Measurements from ENCODE around the gene TMEM8B.

DNA sequence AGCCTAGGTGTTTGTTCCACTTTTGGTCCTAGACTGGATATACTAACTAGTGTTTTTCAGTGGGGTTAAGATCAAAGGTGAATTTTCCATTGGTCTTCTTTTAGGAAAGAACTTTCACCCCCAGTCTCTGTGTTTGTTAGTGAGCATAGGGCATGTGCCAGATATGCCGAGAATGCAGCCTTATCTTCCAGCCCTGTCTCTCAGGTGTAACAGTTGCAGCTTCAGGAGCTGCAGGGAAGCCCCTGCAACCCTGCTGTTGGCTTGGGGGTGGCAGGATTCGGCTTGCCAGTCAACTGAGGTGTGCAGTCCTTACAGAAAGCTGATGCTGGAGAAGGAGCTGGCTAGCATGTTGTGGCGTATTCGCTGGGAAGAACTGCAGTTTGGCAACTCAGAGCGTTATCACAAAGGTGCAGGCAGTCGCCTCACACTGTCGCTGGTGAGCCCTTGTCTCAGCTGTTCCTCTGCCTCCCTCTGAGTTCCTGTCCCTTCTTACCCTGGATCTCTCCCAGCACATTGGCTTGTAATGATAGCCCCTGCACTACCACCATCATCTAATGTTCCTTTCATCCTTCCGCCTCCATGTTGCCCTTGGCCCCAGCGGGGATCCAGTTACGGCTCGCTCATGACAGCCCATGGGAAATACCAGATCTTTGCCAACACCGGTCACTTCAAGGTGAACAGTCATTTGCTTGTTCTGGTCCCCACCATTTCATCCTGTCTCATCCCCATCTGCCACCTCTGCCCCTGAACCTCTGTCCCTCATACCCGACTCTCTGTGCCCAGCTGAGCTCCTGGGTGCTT lies 27.5 kb upstream of the TMEM8B start:
- TF ChIP-seq, protein P1, sequence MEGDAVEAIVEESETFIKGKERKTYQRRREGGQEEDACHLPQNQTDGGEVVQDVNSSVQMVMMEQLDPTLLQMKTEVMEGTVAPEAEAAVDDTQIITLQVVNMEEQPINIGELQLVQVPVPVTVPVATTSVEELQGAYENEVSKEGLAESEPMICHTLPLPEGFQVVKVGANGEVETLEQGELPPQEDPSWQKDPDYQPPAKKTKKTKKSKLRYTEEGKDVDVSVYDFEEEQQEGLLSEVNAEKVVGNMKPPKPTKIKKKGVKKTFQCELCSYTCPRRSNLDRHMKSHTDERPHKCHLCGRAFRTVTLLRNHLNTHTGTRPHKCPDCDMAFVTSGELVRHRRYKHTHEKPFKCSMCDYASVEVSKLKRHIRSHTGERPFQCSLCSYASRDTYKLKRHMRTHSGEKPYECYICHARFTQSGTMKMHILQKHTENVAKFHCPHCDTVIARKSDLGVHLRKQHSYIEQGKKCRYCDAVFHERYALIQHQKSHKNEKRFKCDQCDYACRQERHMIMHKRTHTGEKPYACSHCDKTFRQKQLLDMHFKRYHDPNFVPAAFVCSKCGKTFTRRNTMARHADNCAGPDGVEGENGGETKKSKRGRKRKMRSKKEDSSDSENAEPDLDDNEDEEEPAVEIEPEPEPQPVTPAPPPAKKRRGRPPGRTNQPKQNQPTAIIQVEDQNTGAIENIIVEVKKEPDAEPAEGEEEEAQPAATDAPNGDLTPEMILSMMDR (IDR thresholded peaks at IDR 0.05) = no peak
- TF ChIP-seq EZH2 (IDR thresholded peaks at IDR 0.05; ENCODE audit: borderline replicate concordance, insufficient read depth, low read depth, low read length, poor library complexity, severe bottlenecking) = no peak
